B cell (primary cell): ENCODE results near the gene ARMC5. TPM values are rescaled to one million over a fixed set of nuclear protein-coding genes. Genes with fewer than 3 reads are reported as not detected.

Experiments used
- ATAC-seq: fragments of 200-7000 bp; cut with Tn5 transposase; one replicate; pipeline ENCODE4 v1.10.0; 2021; ENCODE audit warnings: low read depth, mild to moderate bottlenecking, moderate number of reproducible peaks, moderate library complexity
- CTCF ChIA-PET: fragments of 350-600 bp; sonication (Branson Sonifier 250); formaldehyde crosslinking; loops from one replicate; lab custom pipeline; 2021; ENCODE audit warnings: antibody characterized with exemption, inconsistent platforms; lab: Charles Lee
- POLR2A ChIA-PET: fragments of 350-600 bp; sonication (Branson Sonifier 250); formaldehyde crosslinking; loops from one replicate; lab custom pipeline; 2021; ENCODE audit warnings: antibody characterized with exemption; lab: Charles Lee
- DNase-seq: peaks from one replicate; pipeline ENCODE4 v3.0.0; 2013
- H2AFZ ChIP-seq: 2 replicates; pipeline ENCODE4 v1.6.1; 2012; ENCODE audit warnings: mild to moderate bottlenecking, low read depth, low read length; ENCODE audit not compliant: insufficient read depth, poor library complexity, severe bottlenecking
- H3K27ac ChIP-seq, 2 donors: 1 replicate in 1 of 2; 2 replicates in 1 of 2; pipeline ENCODE4 v1.5.1; 2012 to 2013; ENCODE audit warnings: low read length in 2 of 2, mild to moderate bottlenecking in 2 of 2, moderate library complexity in 1 of 2
- H3K27me3 ChIP-seq, 4 experiments: fragments of 200-600 bp in 1 of 4; sonication (generic) in 1 of 4; replicated peaks in 1 of 4; 1 replicate in 2 of 4; 2 replicates in 2 of 4; pipeline versions ENCODE4 v1.6.1 to v1.7.0; 2013 to 2016; ENCODE audit warnings: low read length in 3 of 4, mild to moderate bottlenecking in 2 of 4, mixed read lengths in 1 of 4, moderate library complexity in 1 of 4; ENCODE audit not compliant: insufficient read depth in 4 of 4, control insufficient read depth in 3 of 4; ENCODE audit errors: control extremely low read depth in 1 of 4
- H3K36me3 ChIP-seq, 2 experiments: replicated peaks in 1 of 2; 1 replicate in 1 of 2; 2 replicates in 1 of 2; pipeline versions ENCODE4 v1.6.1 to v1.7.1; 2013; ENCODE audit warnings: low read length in 1 of 2; ENCODE audit not compliant: insufficient read depth in 2 of 2, control insufficient read depth in 1 of 2; ENCODE audit errors: control extremely low read depth in 1 of 2, extremely low read depth in 1 of 2
- H3K4me1 ChIP-seq, 2 donors: fragments of 200-600 bp in 1 of 2; sonication (generic) in 1 of 2; 1 replicate in 1 of 2; 2 replicates in 1 of 2; pipeline versions ENCODE4 v1.5.1 to v1.6.1; 2013 to 2017; ENCODE audit warnings: low read length in 2 of 2; ENCODE audit not compliant: control insufficient read depth in 2 of 2, insufficient read depth in 2 of 2
- H3K4me2 ChIP-seq: replicated peaks from 2 replicates; pipeline ENCODE3; 2012; ENCODE audit warnings: mild to moderate bottlenecking, low read depth, low read length; ENCODE audit not compliant: poor library complexity, severe bottlenecking
- H3K4me3 ChIP-seq, 5 experiments: fragments of 200-600 bp in 1 of 5; sonication (generic) in 1 of 5; 1 replicate in 3 of 5; 2 replicates in 2 of 5; pipeline versions ENCODE4 v1.5.1 to v1.7.0; 2011 to 2016; ENCODE audit warnings: low read length in 4 of 5, mild to moderate bottlenecking in 4 of 5, low read depth in 2 of 5, control low read depth in 1 of 5, moderate library complexity in 1 of 5; ENCODE audit not compliant: insufficient read depth in 1 of 5; ENCODE audit errors: control extremely low read depth in 1 of 5, extremely low read depth in 1 of 5
- H3K79me2 ChIP-seq: fragments of 200-600 bp; sonication (generic); one replicate; pipeline ENCODE4 v1.6.0; 2016; ENCODE audit warnings: low read length; ENCODE audit not compliant: control insufficient read depth, insufficient read depth
- H3K9ac ChIP-seq: fragments of 200-600 bp; sonication (generic); 2 replicates; pipeline ENCODE4 v1.6.1; 2017; ENCODE audit warnings: mild to moderate bottlenecking, low read length, moderate library complexity
- H3K9me3 ChIP-seq, 3 donors: one replicate each; pipeline versions ENCODE4 v1.6.1 to v1.7.1; 2013; ENCODE audit warnings: low read length in 2 of 3; ENCODE audit not compliant: control insufficient read depth in 2 of 3, insufficient read depth in 1 of 3; ENCODE audit errors: control extremely low read depth in 1 of 3
- H4K20me1 ChIP-seq: 2 replicates; pipeline ENCODE4 v1.6.0; 2012; ENCODE audit warnings: mild to moderate bottlenecking, low read length; ENCODE audit not compliant: insufficient read depth, control insufficient read depth, poor library complexity, severe bottlenecking
- H3K27ac Mint-ChIP-seq: one replicate; pipeline ENCODE4 v1.8.0; 2021; ENCODE audit warnings: mixed read lengths
- H3K27me3 Mint-ChIP-seq: one replicate; pipeline ENCODE4 v1.8.0; 2021; ENCODE audit warnings: mixed read lengths
- H3K4me1 Mint-ChIP-seq: one replicate; pipeline ENCODE4 v1.8.0; 2021; ENCODE audit warnings: mixed read lengths
- H3K4me3 Mint-ChIP-seq: one replicate; pipeline ENCODE4 v1.8.0; 2021; ENCODE audit warnings: mixed read lengths
- H3K9me3 Mint-ChIP-seq: one replicate; pipeline ENCODE4 v1.8.0; 2022; ENCODE audit warnings: mixed read lengths; ENCODE audit not compliant: insufficient read depth
- EZH2 ChIP-seq: IDR thresholded peaks from 2 replicates; pipeline ENCODE4 v1.6.1; 2012; ENCODE audit warnings: borderline replicate concordance, low read depth, mild to moderate bottlenecking, moderate library complexity, low read length; ENCODE audit not compliant: insufficient read depth, poor library complexity, severe bottlenecking
- WGBS: methylation state at CpG from one replicate; pipeline ENCODE4 v1.1.5; 2013; ENCODE audit warnings: missing lambda C conversion rate; ENCODE audit not compliant: insufficient coverage; 5-methylcytosine and 5-hydroxymethylcytosine counted together
- intact Hi-C: fragments of 100-400 bp; cut with micrococcal nuclease; formaldehyde crosslinking; loops from one replicate; pipeline ENCODE4 v1.10.0; 2022
- polyA plus RNA-seq: library from polyadenylated mRNA; depleted of rRNA; stranded (reverse); fragments of >200 nt; gene quantifications from 2 replicates; pipeline ENCODE4 v1.2.3, GENCODE V29; 2012
- total RNA-seq, 2 donors: library from RNA; stranded (reverse); fragments of 120-200 nt in 1 of 2; gene quantifications; 1 replicate in 1 of 2; 2 replicates in 1 of 2; pipeline versions ENCODE4 v1.2.3 to v1.2.4, GENCODE V29; 2013 to 2022
- TF ChIP-seq, protein P1 (sequence below): fragments of 200-600 bp; IDR thresholded peaks from one replicate; pipeline ENCODE4 v1.8.0; 2022; ENCODE audit warnings: antibody characterized with exemption, mild to moderate bottlenecking

ARMC5 gene
- total and polyA plus RNA-seq, 2 donors (not counting 1 experiment from before 2014, with no cell fraction given), result 11.7 to 15.4 TPM

DNA sequence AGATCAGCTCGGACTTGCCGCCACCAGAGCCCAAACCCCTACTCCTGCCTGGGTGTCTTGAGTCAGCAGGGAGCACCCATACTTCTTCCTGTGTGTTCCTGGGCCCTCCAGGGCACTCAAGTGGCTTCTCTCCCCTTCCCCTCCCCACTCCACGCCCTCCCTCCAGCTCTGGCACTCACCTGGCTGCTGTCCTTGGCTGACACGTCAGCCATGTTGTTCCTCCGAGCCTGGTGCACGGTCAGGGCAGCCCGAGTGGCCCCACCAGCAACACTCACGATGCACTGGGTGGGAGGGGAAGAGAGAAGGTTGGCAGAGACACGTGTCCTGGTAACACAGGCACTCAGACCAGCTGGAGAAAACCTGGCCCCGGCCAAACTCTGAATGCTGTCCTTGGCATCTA lies 37.4 kb downstream of the ARMC5 start:
- peaks cover 9% of the 10 kb centered on the region for H4K20me1 ChIP-seq
- TF ChIP-seq, protein P1, sequence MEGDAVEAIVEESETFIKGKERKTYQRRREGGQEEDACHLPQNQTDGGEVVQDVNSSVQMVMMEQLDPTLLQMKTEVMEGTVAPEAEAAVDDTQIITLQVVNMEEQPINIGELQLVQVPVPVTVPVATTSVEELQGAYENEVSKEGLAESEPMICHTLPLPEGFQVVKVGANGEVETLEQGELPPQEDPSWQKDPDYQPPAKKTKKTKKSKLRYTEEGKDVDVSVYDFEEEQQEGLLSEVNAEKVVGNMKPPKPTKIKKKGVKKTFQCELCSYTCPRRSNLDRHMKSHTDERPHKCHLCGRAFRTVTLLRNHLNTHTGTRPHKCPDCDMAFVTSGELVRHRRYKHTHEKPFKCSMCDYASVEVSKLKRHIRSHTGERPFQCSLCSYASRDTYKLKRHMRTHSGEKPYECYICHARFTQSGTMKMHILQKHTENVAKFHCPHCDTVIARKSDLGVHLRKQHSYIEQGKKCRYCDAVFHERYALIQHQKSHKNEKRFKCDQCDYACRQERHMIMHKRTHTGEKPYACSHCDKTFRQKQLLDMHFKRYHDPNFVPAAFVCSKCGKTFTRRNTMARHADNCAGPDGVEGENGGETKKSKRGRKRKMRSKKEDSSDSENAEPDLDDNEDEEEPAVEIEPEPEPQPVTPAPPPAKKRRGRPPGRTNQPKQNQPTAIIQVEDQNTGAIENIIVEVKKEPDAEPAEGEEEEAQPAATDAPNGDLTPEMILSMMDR, result no peak
- TF ChIP-seq EZH2, result no peak
- no peaks in the 10 kb centered on the region for H3K27me3 Mint-ChIP-seq
- 98% methylated on average over 8 of the region's 10 CpGs for WGBS
- no peak overlapping the region for H3K4me3 Mint-ChIP-seq
- H3K27ac Mint-ChIP-seq, result no peak overlapping the region
- no peak overlapping the region for H3K4me3 ChIP-seq
- H3K79me2 ChIP-seq, result peaks cover 22% of the 10 kb centered on the region
- H3K9ac ChIP-seq, result no peak overlapping the region
- intact Hi-C loops, result no loop called here
- ATAC-seq (no peak), DNase-seq (no peak)
- H3K27me3 ChIP-seq, result no peaks in the 10 kb centered on the region
- H3K27ac ChIP-seq, result no peak overlapping the region
- no peak overlapping the region for H2AFZ ChIP-seq
- H3K4me1 Mint-ChIP-seq, result no peaks in the 10 kb centered on the region
- no peaks in the 10 kb centered on the region for H3K9me3 ChIP-seq
- peaks cover 0 to 61% of the 10 kb centered on the region in 2 experiments for H3K36me3 ChIP-seq
- no peaks in the 10 kb centered on the region for H3K4me1 ChIP-seq
- POLR2A ChIA-PET, result no interaction called here
- no peak overlapping the region for H3K4me2 ChIP-seq
- no peaks in the 10 kb centered on the region for H3K9me3 Mint-ChIP-seq
- CTCF ChIA-PET, result no interaction called here

DNA sequence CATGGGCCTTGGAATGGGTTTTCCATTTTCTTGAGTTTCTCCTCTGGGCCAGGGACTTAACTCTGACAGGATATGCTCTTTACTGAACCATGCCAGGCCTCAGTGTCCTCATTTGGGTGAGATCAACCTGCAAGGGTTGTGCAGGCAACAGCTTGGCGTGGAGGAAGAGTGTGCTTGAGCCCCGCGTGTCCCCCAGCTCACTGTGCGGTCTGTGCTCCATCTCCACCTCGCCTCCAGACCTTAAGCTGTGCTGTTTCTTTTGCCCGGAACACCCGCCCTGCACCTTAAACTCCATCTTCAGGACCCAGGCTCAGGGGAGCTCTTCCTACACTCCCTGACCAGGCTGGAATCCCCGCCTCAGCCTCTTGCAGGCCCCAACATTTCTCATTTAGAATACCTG lies 39.2 kb downstream of the ARMC5 start:
- Histone ChIP-seq H3K4me2 (no peak overlapping the region), H4K20me1 (peaks cover 9% of the 10 kb centered on the region), H3K9ac (no peak overlapping the region), H3K36me3 (peaks cover 0 to 44% of the 10 kb centered on the region in 2 experiments), H2AFZ (no peak overlapping the region), H3K27ac (no peak overlapping the region), H3K79me2 (peaks cover 22% of the 10 kb centered on the region), H3K4me1 (no peaks in the 10 kb centered on the region), H3K27me3 (no peaks in the 10 kb centered on the region), H3K4me3 (no peak overlapping the region), H3K9me3 (no peaks in the 10 kb centered on the region)
- DNase-seq, result no peak
- H3K27ac Mint-ChIP-seq, result no peak overlapping the region
- no peak for ATAC-seq
- H3K27me3 Mint-ChIP-seq, result no peaks in the 10 kb centered on the region
- ChIA-PET POLR2A (interaction anchor here (1.2 kb wide), 1 partner anchor 10 kb away, joined by 3 read pairs; the partner anchor contains the start of gene RUSF1), CTCF (no interaction called here)
- no peaks in the 10 kb centered on the region for H3K9me3 Mint-ChIP-seq
- intact Hi-C loops, result no loop called here
- WGBS, result over 99% methylated on average over 8 of the region's 8 CpGs
- H3K4me3 Mint-ChIP-seq, result no peak overlapping the region
- no peak for TF ChIP-seq EZH2
- TF ChIP-seq, protein P1, result no peak
- H3K4me1 Mint-ChIP-seq, result no peaks in the 10 kb centered on the region
